HG02763 (cell line): ENCODE data around the gene TSGA10IP.

ENCODE experiments used
- ATAC-seq: cut with Tn5 transposase; IDR thresholded peaks from one replicate; pipeline ENCODE4 v1.9.1; 2021; ENCODE audit warnings: mild to moderate bottlenecking, moderate library complexity; ENCODE audit not compliant: unreplicated experiment

Gene TSGA10IP

DNA sequence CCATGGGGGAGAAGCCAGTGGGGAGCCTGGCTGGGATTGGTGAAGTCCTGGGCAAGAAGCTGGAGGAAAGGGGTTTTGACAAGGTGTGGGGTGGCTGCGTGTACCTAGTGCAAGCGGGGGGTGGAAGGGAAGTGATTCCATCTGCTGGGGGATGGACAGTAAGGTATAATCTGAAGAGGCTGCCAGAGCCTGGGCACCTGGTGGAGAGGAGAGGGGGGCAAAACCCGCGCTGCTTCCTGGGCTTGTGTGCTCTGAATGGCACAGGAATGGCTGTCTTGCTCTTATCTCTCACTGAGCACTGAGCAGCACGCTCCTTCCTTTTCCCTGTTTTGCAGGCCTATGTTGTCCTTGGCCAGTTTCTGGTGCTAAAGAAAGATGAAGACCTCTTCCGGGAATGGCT lies 58.0 kb downstream of the TSGA10IP start:
- no peak for ATAC-seq

DNA sequence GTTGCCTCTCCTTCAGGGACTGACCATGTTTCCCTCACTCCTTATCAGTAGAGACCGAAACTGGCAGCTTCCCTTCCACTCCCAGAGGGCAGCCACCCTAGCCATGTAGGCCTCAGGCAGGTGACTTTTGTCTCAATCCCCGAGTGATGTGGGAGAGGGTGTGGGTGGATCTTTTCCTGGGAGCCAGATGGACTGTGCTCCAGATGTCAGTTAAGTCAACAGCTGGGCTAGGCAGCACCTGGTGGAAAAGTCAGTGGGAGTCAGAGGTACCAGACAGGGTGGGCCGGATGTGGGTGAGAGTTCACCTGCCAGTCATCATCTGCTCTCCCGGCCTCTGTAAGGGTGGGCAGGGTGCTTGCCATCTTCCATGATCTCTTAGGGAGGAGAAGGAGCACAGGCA lies 58.9 kb downstream of the TSGA10IP start:
- no peak for ATAC-seq

DNA sequence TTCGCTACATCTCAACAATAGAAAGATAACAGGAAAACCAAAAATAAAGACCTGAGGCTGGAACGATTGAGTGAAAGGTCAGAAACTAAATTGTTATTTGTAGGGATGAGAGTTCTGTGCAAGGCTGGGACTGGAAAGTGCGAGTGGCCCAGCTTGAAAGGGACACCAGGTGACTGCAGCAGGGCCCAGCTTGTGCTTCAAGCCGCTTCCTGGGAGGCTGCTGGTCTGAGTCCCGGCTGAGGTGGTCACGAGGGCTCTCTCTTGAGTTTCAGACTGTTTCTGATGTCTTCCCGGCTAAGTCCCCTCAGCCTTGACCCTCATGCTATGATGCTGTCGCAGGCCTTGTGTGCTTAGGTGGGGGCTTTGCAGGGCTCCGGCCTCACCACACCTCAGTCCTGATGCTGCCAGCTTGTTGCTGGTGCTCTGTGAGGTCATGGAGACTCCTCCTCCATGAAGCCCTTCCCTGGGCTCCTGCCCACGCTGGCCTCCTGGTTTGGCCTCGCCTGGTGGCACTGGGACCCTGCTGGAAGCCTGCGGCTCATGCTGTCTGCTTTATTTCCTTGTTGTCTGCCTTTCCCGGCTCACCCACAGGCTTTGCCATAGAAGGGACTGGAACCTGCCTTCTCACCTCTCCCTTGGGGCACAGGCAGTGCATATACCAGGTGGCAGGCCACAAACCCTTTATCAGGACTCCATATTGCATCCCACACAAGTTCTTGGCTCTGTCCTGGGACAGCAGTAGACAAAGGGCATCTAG lies 61.0 kb downstream of the TSGA10IP start:
- ATAC-seq: no peak

DNA sequence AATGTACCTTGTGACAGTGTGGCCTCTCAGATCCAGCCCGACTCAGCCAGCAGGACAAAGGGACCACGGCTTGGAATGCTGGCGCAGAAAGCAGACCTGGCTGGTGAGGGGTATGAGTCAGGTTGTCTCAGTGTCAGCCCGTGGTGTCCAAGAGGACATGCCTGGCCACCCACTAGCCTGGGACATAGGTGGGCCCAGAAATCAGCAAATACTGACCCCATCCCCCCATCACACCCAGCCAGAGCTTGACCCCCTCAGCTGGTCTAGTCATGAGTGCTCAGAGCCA lies 61.6 kb downstream of the TSGA10IP start:
- ATAC-seq: no peak

DNA sequence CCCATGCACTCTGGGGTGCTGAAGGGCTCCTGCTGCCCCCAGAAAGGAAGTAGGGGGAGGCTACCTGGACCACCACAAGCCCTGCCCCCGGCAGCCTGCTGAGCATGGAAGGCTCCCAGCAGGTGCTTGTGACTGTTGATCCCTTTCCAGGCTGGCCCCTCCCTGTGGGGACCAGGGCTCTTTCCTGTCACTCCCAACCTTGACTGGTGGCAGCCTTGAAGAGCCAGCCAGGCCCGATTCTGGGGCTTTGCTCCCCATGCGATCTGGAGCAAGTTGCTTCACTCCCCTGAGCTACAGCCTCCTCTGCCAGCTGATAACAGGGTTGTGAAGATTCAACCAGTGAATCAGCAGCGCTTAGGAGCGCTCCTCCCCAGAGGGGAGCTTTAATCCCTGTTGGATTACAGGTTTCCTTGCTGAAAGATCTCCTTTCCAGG lies 61.9 kb downstream of the TSGA10IP start:
- no peak for ATAC-seq

DNA sequence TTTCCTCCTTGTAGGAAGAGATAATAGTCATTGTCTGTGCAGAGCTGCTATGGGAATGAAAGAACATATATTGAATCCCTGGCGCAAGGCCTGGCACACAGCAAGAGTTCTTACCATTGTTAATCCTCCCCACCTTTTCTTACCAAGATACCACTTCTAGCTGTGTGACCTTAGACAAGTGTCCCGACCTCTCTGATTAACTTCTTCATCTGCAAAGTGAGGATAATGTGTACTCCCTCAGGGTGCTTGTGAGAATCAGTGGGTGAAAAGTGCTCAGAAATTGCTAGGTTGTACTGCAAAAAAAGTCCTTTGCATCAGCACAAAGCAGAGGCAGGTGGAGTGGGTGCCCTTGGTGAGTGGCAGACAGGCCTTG lies 62.8 kb downstream of the TSGA10IP start:
- no peak for ATAC-seq

DNA sequence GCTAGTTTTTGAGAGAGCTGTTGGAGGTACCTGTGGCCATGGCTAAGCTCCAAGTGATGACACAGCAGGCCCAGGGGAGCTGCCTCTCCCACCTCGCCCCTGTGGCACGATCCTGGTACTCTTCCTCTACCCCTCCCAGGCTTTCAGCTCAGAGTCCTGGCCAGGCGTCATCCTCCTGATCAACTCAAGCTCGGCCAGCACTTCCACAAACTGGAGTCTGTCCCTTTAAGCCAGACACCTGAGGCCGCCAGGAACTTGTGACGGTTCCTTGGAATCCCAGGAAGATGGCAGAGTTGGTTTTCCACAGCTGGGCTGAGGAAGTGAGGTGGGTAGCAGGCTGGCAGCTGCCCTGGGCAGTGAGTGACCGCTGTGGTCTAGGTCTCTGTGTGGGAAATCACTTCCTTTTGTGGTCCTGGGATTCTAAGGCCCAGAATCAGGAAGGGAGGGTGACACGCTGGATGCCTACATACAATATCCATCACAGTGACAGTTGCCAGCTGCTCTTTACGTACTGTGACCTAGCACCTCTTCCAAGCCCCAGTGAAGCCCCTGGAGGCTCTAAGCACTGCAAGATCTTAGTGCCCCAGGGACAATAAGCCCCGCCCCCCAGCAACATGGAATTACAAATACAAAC lies 63.3 kb downstream of the TSGA10IP start:
- no peak for ATAC-seq
